ENCODE results near the gene CDC42BPA. TPM values are rescaled to one million over a fixed set of nuclear protein-coding genes. Genes with fewer than 3 reads are reported as not detected.

CDC42BPA gene
- total and polyA plus RNA-seq, 2 of the 8 experiments (the other 6 are each of a cell fraction or from before 2014, with no cell fraction given): 7.1 to 28.5 TPM

DNA sequence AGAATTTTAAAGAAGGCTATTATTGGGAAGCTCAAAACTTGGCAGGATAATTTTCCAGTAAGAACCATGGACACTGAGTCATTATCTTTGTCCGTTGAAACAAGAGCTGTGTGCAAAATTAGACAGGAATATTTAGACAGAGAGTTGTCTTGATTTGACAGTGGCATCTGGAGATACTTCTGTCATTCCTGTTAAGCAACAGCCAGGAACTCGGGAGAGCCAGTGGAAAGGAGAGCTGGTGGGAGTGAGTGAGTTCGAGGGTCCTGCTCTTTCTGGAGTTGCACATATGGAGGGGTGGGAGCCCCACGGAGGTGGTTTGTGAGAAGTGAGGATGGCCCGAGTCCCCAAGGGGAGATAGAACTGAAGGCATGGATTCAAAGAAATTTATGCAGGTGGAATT lies 375.1 kb downstream of the CDC42BPA start (continued):
- TF ChIP-seq, protein P1, sequence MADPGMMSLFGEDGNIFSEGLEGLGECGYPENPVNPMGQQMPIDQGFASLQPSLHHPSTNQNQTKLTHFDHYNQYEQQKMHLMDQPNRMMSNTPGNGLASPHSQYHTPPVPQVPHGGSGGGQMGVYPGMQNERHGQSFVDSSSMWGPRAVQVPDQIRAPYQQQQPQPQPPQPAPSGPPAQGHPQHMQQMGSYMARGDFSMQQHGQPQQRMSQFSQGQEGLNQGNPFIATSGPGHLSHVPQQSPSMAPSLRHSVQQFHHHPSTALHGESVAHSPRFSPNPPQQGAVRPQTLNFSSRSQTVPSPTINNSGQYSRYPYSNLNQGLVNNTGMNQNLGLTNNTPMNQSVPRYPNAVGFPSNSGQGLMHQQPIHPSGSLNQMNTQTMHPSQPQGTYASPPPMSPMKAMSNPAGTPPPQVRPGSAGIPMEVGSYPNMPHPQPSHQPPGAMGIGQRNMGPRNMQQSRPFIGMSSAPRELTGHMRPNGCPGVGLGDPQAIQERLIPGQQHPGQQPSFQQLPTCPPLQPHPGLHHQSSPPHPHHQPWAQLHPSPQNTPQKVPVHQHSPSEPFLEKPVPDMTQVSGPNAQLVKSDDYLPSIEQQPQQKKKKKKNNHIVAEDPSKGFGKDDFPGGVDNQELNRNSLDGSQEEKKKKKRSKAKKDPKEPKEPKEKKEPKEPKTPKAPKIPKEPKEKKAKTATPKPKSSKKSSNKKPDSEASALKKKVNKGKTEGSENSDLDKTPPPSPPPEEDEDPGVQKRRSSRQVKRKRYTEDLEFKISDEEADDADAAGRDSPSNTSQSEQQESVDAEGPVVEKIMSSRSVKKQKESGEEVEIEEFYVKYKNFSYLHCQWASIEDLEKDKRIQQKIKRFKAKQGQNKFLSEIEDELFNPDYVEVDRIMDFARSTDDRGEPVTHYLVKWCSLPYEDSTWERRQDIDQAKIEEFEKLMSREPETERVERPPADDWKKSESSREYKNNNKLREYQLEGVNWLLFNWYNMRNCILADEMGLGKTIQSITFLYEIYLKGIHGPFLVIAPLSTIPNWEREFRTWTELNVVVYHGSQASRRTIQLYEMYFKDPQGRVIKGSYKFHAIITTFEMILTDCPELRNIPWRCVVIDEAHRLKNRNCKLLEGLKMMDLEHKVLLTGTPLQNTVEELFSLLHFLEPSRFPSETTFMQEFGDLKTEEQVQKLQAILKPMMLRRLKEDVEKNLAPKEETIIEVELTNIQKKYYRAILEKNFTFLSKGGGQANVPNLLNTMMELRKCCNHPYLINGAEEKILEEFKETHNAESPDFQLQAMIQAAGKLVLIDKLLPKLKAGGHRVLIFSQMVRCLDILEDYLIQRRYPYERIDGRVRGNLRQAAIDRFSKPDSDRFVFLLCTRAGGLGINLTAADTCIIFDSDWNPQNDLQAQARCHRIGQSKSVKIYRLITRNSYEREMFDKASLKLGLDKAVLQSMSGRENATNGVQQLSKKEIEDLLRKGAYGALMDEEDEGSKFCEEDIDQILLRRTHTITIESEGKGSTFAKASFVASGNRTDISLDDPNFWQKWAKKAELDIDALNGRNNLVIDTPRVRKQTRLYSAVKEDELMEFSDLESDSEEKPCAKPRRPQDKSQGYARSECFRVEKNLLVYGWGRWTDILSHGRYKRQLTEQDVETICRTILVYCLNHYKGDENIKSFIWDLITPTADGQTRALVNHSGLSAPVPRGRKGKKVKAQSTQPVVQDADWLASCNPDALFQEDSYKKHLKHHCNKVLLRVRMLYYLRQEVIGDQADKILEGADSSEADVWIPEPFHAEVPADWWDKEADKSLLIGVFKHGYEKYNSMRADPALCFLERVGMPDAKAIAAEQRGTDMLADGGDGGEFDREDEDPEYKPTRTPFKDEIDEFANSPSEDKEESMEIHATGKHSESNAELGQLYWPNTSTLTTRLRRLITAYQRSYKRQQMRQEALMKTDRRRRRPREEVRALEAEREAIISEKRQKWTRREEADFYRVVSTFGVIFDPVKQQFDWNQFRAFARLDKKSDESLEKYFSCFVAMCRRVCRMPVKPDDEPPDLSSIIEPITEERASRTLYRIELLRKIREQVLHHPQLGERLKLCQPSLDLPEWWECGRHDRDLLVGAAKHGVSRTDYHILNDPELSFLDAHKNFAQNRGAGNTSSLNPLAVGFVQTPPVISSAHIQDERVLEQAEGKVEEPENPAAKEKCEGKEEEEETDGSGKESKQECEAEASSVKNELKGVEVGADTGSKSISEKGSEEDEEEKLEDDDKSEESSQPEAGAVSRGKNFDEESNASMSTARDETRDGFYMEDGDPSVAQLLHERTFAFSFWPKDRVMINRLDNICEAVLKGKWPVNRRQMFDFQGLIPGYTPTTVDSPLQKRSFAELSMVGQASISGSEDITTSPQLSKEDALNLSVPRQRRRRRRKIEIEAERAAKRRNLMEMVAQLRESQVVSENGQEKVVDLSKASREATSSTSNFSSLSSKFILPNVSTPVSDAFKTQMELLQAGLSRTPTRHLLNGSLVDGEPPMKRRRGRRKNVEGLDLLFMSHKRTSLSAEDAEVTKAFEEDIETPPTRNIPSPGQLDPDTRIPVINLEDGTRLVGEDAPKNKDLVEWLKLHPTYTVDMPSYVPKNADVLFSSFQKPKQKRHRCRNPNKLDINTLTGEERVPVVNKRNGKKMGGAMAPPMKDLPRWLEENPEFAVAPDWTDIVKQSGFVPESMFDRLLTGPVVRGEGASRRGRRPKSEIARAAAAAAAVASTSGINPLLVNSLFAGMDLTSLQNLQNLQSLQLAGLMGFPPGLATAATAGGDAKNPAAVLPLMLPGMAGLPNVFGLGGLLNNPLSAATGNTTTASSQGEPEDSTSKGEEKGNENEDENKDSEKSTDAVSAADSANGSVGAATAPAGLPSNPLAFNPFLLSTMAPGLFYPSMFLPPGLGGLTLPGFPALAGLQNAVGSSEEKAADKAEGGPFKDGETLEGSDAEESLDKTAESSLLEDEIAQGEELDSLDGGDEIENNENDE (IDR thresholded peaks at IDR 0.05; ENCODE audit: insufficient replicate concordance, low read length): no peak
- TF ChIP-seq, protein P2, sequence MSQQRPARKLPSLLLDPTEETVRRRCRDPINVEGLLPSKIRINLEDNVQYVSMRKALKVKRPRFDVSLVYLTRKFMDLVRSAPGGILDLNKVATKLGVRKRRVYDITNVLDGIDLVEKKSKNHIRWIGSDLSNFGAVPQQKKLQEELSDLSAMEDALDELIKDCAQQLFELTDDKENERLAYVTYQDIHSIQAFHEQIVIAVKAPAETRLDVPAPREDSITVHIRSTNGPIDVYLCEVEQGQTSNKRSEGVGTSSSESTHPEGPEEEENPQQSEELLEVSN (IDR thresholded peaks at IDR 0.05): no peak
- TF ChIP-seq, protein P3, sequence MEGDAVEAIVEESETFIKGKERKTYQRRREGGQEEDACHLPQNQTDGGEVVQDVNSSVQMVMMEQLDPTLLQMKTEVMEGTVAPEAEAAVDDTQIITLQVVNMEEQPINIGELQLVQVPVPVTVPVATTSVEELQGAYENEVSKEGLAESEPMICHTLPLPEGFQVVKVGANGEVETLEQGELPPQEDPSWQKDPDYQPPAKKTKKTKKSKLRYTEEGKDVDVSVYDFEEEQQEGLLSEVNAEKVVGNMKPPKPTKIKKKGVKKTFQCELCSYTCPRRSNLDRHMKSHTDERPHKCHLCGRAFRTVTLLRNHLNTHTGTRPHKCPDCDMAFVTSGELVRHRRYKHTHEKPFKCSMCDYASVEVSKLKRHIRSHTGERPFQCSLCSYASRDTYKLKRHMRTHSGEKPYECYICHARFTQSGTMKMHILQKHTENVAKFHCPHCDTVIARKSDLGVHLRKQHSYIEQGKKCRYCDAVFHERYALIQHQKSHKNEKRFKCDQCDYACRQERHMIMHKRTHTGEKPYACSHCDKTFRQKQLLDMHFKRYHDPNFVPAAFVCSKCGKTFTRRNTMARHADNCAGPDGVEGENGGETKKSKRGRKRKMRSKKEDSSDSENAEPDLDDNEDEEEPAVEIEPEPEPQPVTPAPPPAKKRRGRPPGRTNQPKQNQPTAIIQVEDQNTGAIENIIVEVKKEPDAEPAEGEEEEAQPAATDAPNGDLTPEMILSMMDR (IDR thresholded peaks at IDR 0.05; ENCODE audit: control extremely low read depth in 1 of 3, insufficient read depth in 1 of 3, low read depth in 1 of 3, low read length in 3 of 3): no peak
- TF ChIP-seq BCL11A (IDR thresholded peaks at IDR 0.05; ENCODE audit: low read depth in 2 of 2, low read length in 2 of 2): no peak
- TF ChIP-seq SUZ12 (IDR thresholded peaks at IDR 0.05; ENCODE audit: low read length): no peak
- TF ChIP-seq JUND (IDR thresholded peaks at IDR 0.05; ENCODE audit: low read length): no peak
- TF ChIP-seq, protein P4, sequence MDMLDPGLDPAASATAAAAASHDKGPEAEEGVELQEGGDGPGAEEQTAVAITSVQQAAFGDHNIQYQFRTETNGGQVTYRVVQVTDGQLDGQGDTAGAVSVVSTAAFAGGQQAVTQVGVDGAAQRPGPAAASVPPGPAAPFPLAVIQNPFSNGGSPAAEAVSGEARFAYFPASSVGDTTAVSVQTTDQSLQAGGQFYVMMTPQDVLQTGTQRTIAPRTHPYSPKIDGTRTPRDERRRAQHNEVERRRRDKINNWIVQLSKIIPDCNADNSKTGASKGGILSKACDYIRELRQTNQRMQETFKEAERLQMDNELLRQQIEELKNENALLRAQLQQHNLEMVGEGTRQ (IDR thresholded peaks at IDR 0.05; ENCODE audit: low read length): no peak

Measured in H1 (cell line).